Kidney epithelial cell (primary cell): ENCODE measurements around the gene PKP1. TPM values are rescaled to one million over a fixed set of nuclear protein-coding genes. Genes with fewer than 3 reads are reported as not detected.
"Not testable (repeated sequence)": the region's sequence is repeated elsewhere in the genome, so short reads cannot be mapped to it uniquely, and the experiment has no call there.

Experiments used
- DNase-seq: peaks from one replicate; pipeline ENCODE4 v3.0.0-alpha.2; 2010; ENCODE audit warnings: low read depth
- H3K27me3 ChIP-seq: 2 replicates; pipeline ENCODE4 v1.6.0; 2011; ENCODE audit warnings: low read length; ENCODE audit not compliant: control insufficient read depth, insufficient read depth
- H3K36me3 ChIP-seq: 2 replicates; pipeline ENCODE4 v1.5.1; 2011; ENCODE audit warnings: low read length; ENCODE audit not compliant: control insufficient read depth, insufficient read depth
- H3K4me3 ChIP-seq: 2 replicates; pipeline ENCODE4 v1.5.1; 2011; ENCODE audit warnings: low read depth, mild to moderate bottlenecking, control low read depth, low read length
- total RNA-seq: library from RNA; depleted of rRNA; stranded (reverse); fragments of >200 nt; gene quantifications from 2 replicates; pipeline ENCODE4 v1.2.3, GENCODE V29; 2015
- TF ChIP-seq, protein P1 (sequence below): IDR thresholded peaks from 2 replicates; pipeline ENCODE4 v1.5.1; 2011; ENCODE audit warnings: mild to moderate bottlenecking, moderate library complexity, low read length, control low read depth, inconsistent platforms; ENCODE audit not compliant: insufficient read depth, poor library complexity, severe bottlenecking

PKP1 gene
- total RNA-seq, 1 donor from 2014 or later = 8.7 TPM

DNA sequence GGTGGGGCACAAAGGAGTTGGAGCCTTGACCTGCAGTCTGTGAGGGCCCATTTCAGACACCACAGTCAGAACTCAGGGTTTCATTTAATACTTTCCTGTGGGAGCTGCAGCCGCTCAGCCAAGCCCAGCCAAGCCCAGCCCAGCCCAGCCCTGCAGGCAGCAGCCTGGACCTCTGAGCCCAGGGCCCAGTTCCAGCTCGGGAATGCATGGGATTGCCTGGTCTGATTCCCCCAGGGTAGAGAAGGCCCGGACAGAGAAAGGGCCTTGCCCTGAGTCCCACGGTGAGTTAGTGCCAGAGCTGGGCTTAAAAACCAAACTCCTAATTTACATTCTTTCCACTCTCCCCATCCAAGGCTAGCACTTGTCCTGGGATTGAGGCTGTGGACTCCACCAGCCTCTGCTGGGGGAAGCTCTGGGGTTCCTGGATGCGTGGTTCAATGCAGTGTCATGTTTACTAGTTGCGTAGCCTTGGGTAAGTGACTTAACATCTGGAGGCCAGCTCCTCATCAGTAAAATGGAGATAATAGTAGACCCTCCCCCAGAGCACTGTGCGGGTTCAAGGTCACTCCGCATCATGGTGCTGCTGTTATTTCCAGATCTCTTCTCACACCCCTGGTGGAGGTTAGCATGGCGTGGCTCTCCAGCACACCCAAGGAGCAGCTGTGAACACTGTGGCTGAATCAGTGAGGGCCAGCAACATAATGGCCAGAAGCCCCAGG is 29.2 kb upstream of the PKP1 start:
- Histone ChIP-seq H3K4me3 (no peak overlapping the region), H3K27me3 (no peaks in the 10 kb centered on the region), H3K36me3 (no peaks in the 10 kb centered on the region)
- TF ChIP-seq, protein P1, sequence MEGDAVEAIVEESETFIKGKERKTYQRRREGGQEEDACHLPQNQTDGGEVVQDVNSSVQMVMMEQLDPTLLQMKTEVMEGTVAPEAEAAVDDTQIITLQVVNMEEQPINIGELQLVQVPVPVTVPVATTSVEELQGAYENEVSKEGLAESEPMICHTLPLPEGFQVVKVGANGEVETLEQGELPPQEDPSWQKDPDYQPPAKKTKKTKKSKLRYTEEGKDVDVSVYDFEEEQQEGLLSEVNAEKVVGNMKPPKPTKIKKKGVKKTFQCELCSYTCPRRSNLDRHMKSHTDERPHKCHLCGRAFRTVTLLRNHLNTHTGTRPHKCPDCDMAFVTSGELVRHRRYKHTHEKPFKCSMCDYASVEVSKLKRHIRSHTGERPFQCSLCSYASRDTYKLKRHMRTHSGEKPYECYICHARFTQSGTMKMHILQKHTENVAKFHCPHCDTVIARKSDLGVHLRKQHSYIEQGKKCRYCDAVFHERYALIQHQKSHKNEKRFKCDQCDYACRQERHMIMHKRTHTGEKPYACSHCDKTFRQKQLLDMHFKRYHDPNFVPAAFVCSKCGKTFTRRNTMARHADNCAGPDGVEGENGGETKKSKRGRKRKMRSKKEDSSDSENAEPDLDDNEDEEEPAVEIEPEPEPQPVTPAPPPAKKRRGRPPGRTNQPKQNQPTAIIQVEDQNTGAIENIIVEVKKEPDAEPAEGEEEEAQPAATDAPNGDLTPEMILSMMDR = no peak
- DNase-seq = no peak

DNA sequence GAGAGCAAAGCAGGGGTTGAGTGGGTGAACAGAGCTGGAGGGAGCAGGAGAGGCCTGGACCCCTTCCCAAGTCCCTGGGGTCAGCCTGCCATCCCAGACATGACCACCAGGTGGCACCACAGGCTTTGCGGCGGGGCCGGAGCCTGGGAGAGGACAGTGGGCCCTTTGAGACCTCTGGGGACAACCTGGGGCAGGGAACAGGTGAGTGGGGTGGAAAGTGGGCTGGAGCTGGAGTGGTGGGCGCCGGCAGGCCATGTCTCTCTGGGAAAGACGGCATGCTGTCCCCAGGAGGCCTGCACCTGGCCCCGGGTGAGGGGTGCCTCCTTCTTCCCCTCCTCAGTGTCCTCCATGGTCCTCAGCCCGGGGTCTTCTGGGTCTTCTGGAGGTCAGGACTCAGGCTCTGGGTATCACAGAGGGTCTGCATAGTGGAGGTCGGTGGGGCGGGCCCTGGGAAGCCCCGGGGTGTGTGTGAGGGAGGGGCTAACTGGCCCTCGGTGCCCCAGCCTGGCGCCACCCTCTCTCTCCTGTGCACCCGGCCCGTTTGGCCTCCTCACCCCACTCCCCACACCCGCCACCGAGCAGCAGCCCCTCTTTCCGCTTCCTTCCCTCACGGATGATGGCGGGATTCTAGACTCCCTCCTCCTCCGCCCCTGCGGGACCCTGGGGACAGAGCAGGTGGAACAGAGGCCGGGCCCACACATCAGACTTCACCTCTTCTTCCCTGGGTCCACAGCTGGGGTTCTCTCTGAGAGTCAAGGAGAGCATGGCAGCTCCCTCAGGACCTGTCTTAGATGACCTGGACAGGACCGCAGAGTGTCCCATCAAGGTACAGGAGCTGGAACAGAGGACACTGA is 28.5 kb upstream of the PKP1 start:
- TF ChIP-seq, protein P1 = peak; percentile 99
- no peak for DNase-seq
- Histone ChIP-seq H3K27me3 (no peaks in the 10 kb centered on the region), H3K4me3 (no peak overlapping the region), H3K36me3 (no peaks in the 10 kb centered on the region)

DNA sequence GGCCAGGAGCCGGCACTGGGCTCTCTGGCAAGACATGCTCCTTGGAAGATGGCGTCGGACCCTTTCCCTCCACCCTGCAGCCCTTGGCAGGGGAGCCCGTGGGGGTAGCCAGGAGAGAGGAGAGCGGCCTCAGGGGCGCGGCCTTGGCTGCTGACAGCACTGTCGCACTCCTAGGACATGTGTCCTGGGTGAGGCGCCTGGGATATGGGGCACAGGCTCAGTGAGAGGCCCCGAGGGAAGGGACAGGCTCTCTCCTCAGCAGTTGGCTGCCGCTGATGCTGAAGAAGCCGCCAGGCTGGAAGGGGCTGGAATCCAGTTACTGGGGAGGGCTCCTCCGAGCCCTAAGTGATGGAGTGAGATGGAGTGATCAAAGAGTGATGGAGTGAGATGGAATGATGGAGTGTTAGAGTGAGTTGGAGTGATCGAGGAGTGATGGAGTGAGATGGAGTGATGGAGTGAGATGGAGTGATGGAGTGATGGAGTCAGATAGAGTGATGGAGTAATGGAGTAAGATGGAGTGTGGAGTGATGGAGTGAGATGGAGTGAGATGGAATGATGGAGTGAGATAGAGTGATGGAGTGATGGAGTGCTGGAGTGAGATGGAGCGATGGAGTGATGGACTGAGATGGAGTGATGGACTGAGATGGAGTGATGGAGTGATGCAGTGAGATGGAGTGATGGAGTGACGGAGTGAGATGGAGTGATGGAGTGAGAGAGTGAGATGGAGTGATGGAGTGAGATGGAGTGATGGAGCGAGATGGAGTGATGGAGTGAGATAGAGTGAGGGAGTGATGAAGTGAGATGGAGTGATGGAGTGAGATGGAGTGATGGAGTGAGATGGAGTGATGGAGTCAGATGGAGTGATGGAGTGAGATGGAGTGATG is 27.6 kb upstream of the PKP1 start:
- Histone ChIP-seq H3K36me3 (no peaks in the 10 kb centered on the region), H3K27me3 (no peaks in the 10 kb centered on the region), H3K4me3 (no peak overlapping the region)
- DNase-seq = no peak
- TF ChIP-seq, protein P1 = no peak

DNA sequence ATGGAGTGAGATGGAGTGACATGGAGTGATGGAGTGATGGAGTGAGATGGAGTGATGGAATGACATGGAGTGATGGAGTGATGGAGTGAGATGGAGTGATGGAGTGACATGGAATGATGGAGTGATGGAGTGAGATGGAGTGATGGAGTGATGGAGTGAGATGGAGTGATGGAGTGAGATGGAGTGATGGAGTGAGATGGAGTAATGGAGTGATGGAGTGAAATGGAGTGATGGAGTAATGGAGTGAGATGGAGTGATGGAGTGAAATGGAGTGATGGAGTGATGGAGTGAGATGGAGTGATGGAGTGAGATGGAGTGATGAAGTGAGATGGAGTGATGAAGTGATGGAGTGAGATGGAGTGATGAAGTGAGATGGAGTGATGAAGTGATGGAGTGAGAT is 25.2 kb upstream of the PKP1 start:
- not testable (repeated sequence) for DNase-seq, H3K27me3 ChIP-seq, H3K36me3 ChIP-seq, H3K4me3 ChIP-seq

DNA sequence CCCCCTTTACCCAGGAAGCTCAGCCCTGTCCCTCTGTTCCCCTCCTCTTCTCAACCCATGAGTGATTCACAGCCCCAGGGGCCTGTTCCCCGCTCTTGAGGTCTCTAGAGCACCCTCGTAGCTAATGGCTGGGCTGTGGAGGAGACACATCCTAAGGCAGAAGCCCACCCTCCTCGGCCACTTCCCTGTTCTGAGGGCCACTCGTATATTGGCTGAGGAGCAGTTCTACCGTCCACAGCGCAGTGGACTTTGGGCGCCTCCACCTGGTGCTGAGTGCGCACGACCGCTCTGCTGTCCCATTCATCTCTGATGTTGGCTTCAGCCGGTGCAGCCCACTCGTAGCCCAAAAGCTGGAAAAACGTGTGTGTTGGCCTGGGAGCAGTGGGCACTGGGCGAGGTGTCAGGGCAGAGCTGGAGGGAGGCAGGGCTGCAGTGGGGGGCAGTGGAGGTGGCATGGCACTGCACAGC is 24.5 kb upstream of the PKP1 start:
- no peak for DNase-seq
- TF ChIP-seq, protein P1 = no peak
- no peak overlapping the region for H3K4me3 ChIP-seq
- no peaks in the 10 kb centered on the region for H3K27me3 ChIP-seq
- H3K36me3 ChIP-seq = no peaks in the 10 kb centered on the region
